ENCODE measurements around the gene PIF1.

GRCh38 chr15:64792282-64792681, 33.2 kb downstream of the PIF1 start:
- TF ChIP-seq CTCF (IDR thresholded peaks at IDR 0.05) (no peak), ZFX (IDR thresholded peaks at IDR 0.05; ENCODE audit: borderline replicate concordance) (no peak)

Measured in 22Rv1 (cell line).